Measurements from ENCODE around the gene NUFIP1.

DNA sequence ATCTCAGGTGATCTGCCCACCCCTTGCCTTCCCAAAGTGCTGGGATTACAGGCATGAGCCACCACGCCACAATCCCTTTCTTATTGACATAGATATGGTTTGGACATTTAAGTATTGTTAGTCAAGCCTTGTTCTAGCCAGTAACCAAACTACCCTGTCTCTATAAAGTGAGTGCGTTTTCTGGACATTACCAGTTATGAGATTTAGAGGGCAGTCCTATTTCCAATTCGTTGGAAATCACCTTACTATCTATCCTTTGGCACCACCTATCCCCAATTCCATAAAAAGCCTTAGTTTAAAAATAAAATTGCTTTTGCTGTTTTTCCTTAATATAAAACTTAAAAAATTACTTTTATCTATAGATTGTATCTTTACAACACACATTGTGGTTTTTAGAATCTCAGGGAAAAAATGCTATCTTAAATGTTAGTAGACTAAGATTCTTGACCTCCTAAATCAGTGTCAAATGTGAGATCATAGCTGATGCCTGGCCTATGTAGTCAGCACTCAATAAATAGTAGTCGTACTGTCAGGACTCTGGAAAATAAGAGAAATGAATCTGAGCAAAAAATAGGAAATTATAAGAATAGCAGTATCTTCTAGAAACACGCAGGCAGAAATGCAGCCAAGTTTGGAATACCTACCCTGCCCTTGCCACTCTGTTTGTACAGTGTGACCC, 57.0 kb downstream of the NUFIP1 start:
- TF ChIP-seq, protein P1, sequence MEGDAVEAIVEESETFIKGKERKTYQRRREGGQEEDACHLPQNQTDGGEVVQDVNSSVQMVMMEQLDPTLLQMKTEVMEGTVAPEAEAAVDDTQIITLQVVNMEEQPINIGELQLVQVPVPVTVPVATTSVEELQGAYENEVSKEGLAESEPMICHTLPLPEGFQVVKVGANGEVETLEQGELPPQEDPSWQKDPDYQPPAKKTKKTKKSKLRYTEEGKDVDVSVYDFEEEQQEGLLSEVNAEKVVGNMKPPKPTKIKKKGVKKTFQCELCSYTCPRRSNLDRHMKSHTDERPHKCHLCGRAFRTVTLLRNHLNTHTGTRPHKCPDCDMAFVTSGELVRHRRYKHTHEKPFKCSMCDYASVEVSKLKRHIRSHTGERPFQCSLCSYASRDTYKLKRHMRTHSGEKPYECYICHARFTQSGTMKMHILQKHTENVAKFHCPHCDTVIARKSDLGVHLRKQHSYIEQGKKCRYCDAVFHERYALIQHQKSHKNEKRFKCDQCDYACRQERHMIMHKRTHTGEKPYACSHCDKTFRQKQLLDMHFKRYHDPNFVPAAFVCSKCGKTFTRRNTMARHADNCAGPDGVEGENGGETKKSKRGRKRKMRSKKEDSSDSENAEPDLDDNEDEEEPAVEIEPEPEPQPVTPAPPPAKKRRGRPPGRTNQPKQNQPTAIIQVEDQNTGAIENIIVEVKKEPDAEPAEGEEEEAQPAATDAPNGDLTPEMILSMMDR (IDR thresholded peaks at IDR 0.05; ENCODE audit: extremely low read depth in 1 of 2, insufficient read depth in 1 of 2, low read depth in 1 of 2, low read length in 2 of 2), result no peak
- no peak for TF ChIP-seq MYC (IDR thresholded peaks at IDR 0.05; ENCODE audit: low read depth, low read length)
- TF ChIP-seq, protein P2, sequence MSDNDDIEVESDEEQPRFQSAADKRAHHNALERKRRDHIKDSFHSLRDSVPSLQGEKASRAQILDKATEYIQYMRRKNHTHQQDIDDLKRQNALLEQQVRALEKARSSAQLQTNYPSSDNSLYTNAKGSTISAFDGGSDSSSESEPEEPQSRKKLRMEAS (IDR thresholded peaks at IDR 0.05; ENCODE audit: insufficient read depth, insufficient read length), result no peak
- no peak for TF ChIP-seq POLR2A (IDR thresholded peaks at IDR 0.05; ENCODE audit: low read depth, low read length)

Data from endothelial cell of umbilical vein (primary cell).